Motor neuron (in vitro differentiated cells): ENCODE results near the gene OXCT2. TPM values are rescaled to one million over a fixed set of nuclear protein-coding genes. Genes with fewer than 3 reads are reported as not detected.
"Not testable (repeated sequence)": the region's sequence is repeated elsewhere in the genome, so short reads cannot be mapped to it uniquely, and the experiment has no call there.

Source experiments
- ATAC-seq, 8 experiments: fragments of 200-7000 bp; cut with Tn5 transposase; replicated peaks in 6 of 8; 2 replicates each; pipeline ENCODE4 v1.8.0; 2021; ENCODE audit warnings: mild to moderate bottlenecking in 8 of 8, moderate library complexity in 8 of 8
- H3K27ac ChIP-seq, 2 donors: fragments of 250-450 bp; sonication (Bioruptor Pico); 2 replicates each; pipeline ENCODE4 v1.9.0; 2021; ENCODE audit warnings: antibody characterized with exemption in 2 of 2, mild to moderate bottlenecking in 2 of 2, moderate library complexity in 1 of 2
- H3K4me1 ChIP-seq, 2 donors: fragments of 250-450 bp; sonication (Bioruptor Pico); replicated peaks in 1 of 2; 2 replicates each; pipeline ENCODE4 v1.6.1; 2021; ENCODE audit warnings: antibody characterized with exemption in 2 of 2, mild to moderate bottlenecking in 2 of 2, moderate library complexity in 1 of 2
- H3K4me3 ChIP-seq, 5 donors: fragments of 250-450 bp; sonication (Bioruptor Pico); 2 replicates each; pipeline ENCODE4 v1.9.0; 2021; ENCODE audit warnings: antibody characterized with exemption in 5 of 5, mild to moderate bottlenecking in 5 of 5, moderate library complexity in 4 of 5
- WGBS, 10 experiments: fragments of 450-650 bp; shearing (Covaris generic); methylation state at CpG; one replicate each; pipeline ENCODE4 v1.0.0; 2022; 5-methylcytosine and 5-hydroxymethylcytosine counted together
- in situ Hi-C, 9 experiments: fragments of 400-800 bp; cut with MboI; loops; one replicate each; pipeline ENCODE4 v1.15.0; 2021; ENCODE audit warnings: low sequenced_read_pairs in 9 of 9, low pct_unique_long_range_greater_than_20kb in 2 of 9; ENCODE audit not compliant: unreplicated experiment in 9 of 9
- total RNA-seq, 8 experiments: library from RNA; unstranded; fragments of 300-600 nt; gene quantifications; 2 replicates each; pipeline versions ENCODE4 v1.2.3 to v1.2.4, GENCODE V29; 2022

The OXCT2 gene
- total RNA-seq, 8 experiments from 2014 or later, result 0.51 to 1.8 (median 0.93) TPM; not detected in 1

- in situ Hi-C loops, H3K27ac ChIP-seq, H3K4me3 ChIP-seq, ATAC-seq: not testable (repeated sequence)
- peaks cover 5 to 12% of the 10 kb centered on the region in 2 donors for H3K4me1 ChIP-seq
- 57 to 96% (median 77%) methylated on average over 1 to 10 of the region's 10 CpGs; no CpG with 5 or more reads in 1 of the 10 experiments for WGBS, 10 experiments
These were observed 11.5 kb upstream of the OXCT2 start for GRCh38 chr1:39782685-39783084.

GRCh38 chr1:39782103-39782502 lies 11.0 kb upstream of the OXCT2 start:
- 20 to 95% (median 80%) methylated on average over 1 to 6 of the region's 6 CpGs; no CpG with 5 or more reads in 1 of the 10 experiments for WGBS, 10 experiments
- Histone ChIP-seq H3K4me1 (peaks cover 5 to 12% of the 10 kb centered on the region in 2 donors), H3K27ac (no peak overlapping the region), H3K4me3 (no peak overlapping the region)
- no peak for ATAC-seq
- in situ Hi-C loops, result no loop called here

GRCh38 chr1:39781349-39781715 lies 10.2 kb upstream of the OXCT2 start:
- H3K4me1 ChIP-seq, result peaks cover 4 to 11% of the 10 kb centered on the region in 2 donors
- no peak overlapping the region for H3K27ac ChIP-seq
- no peak overlapping the region for H3K4me3 ChIP-seq
- in situ Hi-C loops, result no loop called here
- no peak for ATAC-seq
- WGBS, 10 experiments, result 21 to 85% (median 55%) methylated on average over 2 of the region's 2 CpGs; no CpG with 5 or more reads in 2 of the 10 experiments

GRCh38 chr1:39779821-39780220 lies 8.7 kb upstream of the OXCT2 start:
- Histone ChIP-seq H3K4me3 (no peak overlapping the region), H3K4me1 (no peaks in the 10 kb centered on the region), H3K27ac (no peak overlapping the region)
- in situ Hi-C loops, result no loop called here
- no peak for ATAC-seq
- 60 to 100% (median 70%) methylated on average over 1 to 5 of the region's 5 CpGs; no CpG with 5 or more reads in 3 of the 10 experiments for WGBS, 10 experiments

- in situ Hi-C loops, result no loop called here
- 60 to 100% (median 100%) methylated on average over 1 of the region's 7 CpGs; no CpG with 5 or more reads in 5 of the 10 experiments for WGBS, 10 experiments
These were observed 8.0 kb upstream of the OXCT2 start for GRCh38 chr1:39779137-39779536.

GRCh38 chr1:39778463-39779099 lies 7.4 kb upstream of the OXCT2 start:
- ATAC-seq, H3K4me1 ChIP-seq, H3K27ac ChIP-seq, H3K4me3 ChIP-seq, in situ Hi-C loops: not testable (repeated sequence)
- 100% methylated on average over 1 of the region's 12 CpGs; no CpG with 5 or more reads in 8 of the 10 experiments for WGBS, 10 experiments

More at GRCh38 chr1:39779137-39779536, 8.0 kb upstream of the OXCT2 start:
- Histone ChIP-seq H3K27ac (no peak overlapping the region), H3K4me3 (no peak overlapping the region), H3K4me1 (no peaks in the 10 kb centered on the region)
- no peak for ATAC-seq

GRCh38 chr1:39777896-39778295 lies 6.7 kb upstream of the OXCT2 start:
- in situ Hi-C loops, H3K4me3 ChIP-seq, H3K27ac ChIP-seq, H3K4me1 ChIP-seq, ATAC-seq: not testable (repeated sequence)
- no CpG with 5 or more reads among the region's 17 CpGs for WGBS, 10 experiments

- no peak for ATAC-seq
- WGBS, 10 experiments, result 29 to 100% (median 78%) methylated on average over 1 to 2 of the region's 4 CpGs; no CpG with 5 or more reads in 6 of the 10 experiments
- in situ Hi-C loops, result no loop called here
- no peak overlapping the region for H3K4me3 ChIP-seq
- no peaks in the 10 kb centered on the region for H3K4me1 ChIP-seq
- no peak overlapping the region for H3K27ac ChIP-seq
These were observed 6.2 kb upstream of the OXCT2 start for GRCh38 chr1:39777306-39777705.

- Histone ChIP-seq H3K4me1 (no peaks in the 10 kb centered on the region), H3K27ac (no peak overlapping the region), H3K4me3 (no peak overlapping the region)
- WGBS, 10 experiments, result 36 to 94% (median 79%) methylated on average over 2 to 4 of the region's 4 CpGs
- ATAC-seq, result no peak
- in situ Hi-C loops, result no loop called here
These were observed 5.7 kb upstream of the OXCT2 start for GRCh38 chr1:39776886-39777285.

- Histone ChIP-seq H3K4me1 (no peaks in the 10 kb centered on the region), H3K4me3 (no peak overlapping the region), H3K27ac (no peak overlapping the region)
- in situ Hi-C loops, result no loop called here
- WGBS, 10 experiments, result 67 to 100% (median 88%) methylated on average over 1 to 10 of the region's 12 CpGs; no CpG with 5 or more reads in 4 of the 10 experiments
- ATAC-seq, result no peak
These were observed 5.2 kb upstream of the OXCT2 start for GRCh38 chr1:39776400-39776713.

- in situ Hi-C loops, H3K4me1 ChIP-seq, H3K4me3 ChIP-seq, ATAC-seq, H3K27ac ChIP-seq: not testable (repeated sequence)
- WGBS, 10 experiments, result 65 to 75% methylated on average over 3 to 4 of the region's 20 CpGs; no CpG with 5 or more reads in 8 of the 10 experiments
These were observed 4.7 kb upstream of the OXCT2 start for GRCh38 chr1:39775676-39776399.

GRCh38 chr1:39775141-39775540 lies 4.0 kb upstream of the OXCT2 start:
- in situ Hi-C loops, H3K4me3 ChIP-seq, H3K27ac ChIP-seq, H3K4me1 ChIP-seq, ATAC-seq: not testable (repeated sequence)
- 70 to 100% (median 82%) methylated on average over 1 to 8 of the region's 11 CpGs; no CpG with 5 or more reads in 6 of the 10 experiments for WGBS, 10 experiments

GRCh38 chr1:39773369-39773979 lies 2.3 kb upstream of the OXCT2 start:
- in situ Hi-C loops, H3K4me1 ChIP-seq, H3K27ac ChIP-seq, H3K4me3 ChIP-seq: not testable (repeated sequence)
- ATAC-seq, result peak in 1 of 8 experiments; percentile 13
- no CpG with 5 or more reads among the region's 23 CpGs for WGBS, 10 experiments
